GM18861 (cell line): ENCODE measurements around the gene PGA5.

Experiments
- ATAC-seq: cut with Tn5 transposase; IDR thresholded peaks from one replicate; pipeline ENCODE4 v1.9.1; 2021; ENCODE audit not compliant: unreplicated experiment

Gene PGA5

GRCh38 chr11:61293867-61294716 is 53.1 kb downstream of the PGA5 start:
- ATAC-seq, result peak; percentile 16

DNA sequence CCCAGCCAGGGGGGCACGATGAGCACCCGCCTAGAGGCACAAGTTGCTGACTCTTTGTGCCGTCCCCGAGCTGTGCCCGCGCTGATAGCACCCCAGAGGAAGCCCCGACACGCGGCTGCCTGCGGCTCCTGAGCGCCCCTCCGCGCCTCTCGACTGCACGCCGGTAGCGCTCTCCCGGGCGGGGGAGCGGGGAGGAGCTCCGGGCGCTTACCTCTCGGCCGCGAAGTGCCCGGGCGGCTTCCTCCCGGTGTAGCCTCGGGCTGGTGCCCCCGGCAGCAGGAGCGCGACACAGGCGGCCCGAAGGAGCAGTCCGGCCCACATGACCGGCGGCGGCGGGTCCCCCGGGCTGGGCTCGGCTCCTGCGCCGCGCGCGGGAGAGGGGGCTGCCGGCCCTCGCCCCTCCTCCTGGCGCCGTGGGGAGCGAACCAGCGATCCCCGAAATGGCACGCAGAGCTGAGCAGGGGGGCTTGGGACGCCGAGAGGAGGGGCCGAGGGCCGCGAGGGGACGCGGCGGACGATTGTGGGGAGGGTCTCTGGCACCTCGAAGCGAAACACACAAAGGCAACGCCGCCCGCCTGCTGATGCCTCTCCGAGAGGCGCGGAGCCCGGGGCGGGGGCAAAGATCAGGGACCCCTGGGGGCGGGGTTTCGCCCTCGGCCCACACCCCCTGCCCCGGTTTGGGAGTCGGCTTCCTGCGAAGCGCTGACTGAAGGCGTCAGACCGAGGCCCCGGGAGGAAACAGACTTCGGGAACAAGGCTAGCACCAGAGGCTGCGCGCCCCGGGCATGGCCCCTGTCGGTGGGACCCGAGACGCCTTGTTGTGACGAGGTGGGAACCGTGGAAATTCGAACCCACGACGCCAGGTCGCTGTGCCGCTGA is 54.0 kb downstream of the PGA5 start, which contains the start of gene VWCE:
Gene VWCE, minus strand, starts transcription at position 600 of the 879 bp plus-strand sequence. Its CDS starts 279 bp downstream, at position 321.
- peak; percentile 56 for ATAC-seq

GRCh38 chr11:61295596-61295926 is 54.6 kb downstream of the PGA5 start:
- no peak for ATAC-seq

GRCh38 chr11:61297341-61297740 is 56.4 kb downstream of the PGA5 start:
- no peak for ATAC-seq

- no peak for ATAC-seq
Measured at GRCh38 chr11:61297746-61298145, 56.8 kb downstream of the PGA5 start.

- no peak for ATAC-seq
Measured at GRCh38 chr11:61298663-61299244, 57.8 kb downstream of the PGA5 start.
